ENCODE data around the gene OR2J1.
"Not testable (repeated sequence)": the region's sequence is repeated elsewhere in the genome, so short reads cannot be mapped to it uniquely, and the experiment has no call there.

OR2J1 gene

GRCh38 chr6:29099190-29099589 is at the start of gene OR2J1:
Gene OR2J1, plus strand, starts transcription at chr6:29099490. Its CDS starts 1,453 bp downstream, at chr6:29100943.
- in situ Hi-C loops (cut with MboI; ENCODE audit: low sequenced_read_pairs), result no loop called here

GRCh38 chr6:29051680-29052079 is 47.6 kb upstream of the OR2J1 start:
- in situ Hi-C loops (cut with MboI; ENCODE audit: low sequenced_read_pairs), result no loop called here

GRCh38 chr6:29071831-29072723 is 27.2 kb upstream of the OR2J1 start:
- in situ Hi-C loops (cut with MboI; ENCODE audit: low sequenced_read_pairs), result no loop called here

- in situ Hi-C loops (cut with MboI; ENCODE audit: low sequenced_read_pairs), result no loop called here
Observed at GRCh38 chr6:29079203-29079602, 20.1 kb upstream of the OR2J1 start.

- in situ Hi-C loops (cut with MboI; ENCODE audit: low sequenced_read_pairs), result no loop called here
Observed at GRCh38 chr6:29081312-29081711, 18.0 kb upstream of the OR2J1 start.

GRCh38 chr6:29082457-29082856 is 16.8 kb upstream of the OR2J1 start:
- in situ Hi-C loops (cut with MboI; ENCODE audit: low sequenced_read_pairs), result no loop called here

GRCh38 chr6:29087213-29087612 is 12.1 kb upstream of the OR2J1 start, which contains the start of gene OR2B3:
Gene OR2B3, minus strand, starts transcription at chr6:29087313. Its CDS starts 65 bp downstream, at chr6:29087248.
- in situ Hi-C loops (cut with MboI; ENCODE audit: low sequenced_read_pairs), result no loop called here

GRCh38 chr6:29092957-29093356 is 6.3 kb upstream of the OR2J1 start:
- in situ Hi-C loops (cut with MboI; ENCODE audit: low sequenced_read_pairs), result no loop called here

- in situ Hi-C loops (cut with MboI; ENCODE audit: low sequenced_read_pairs), result no loop called here
Observed at GRCh38 chr6:29097803-29098202, 1.5 kb upstream of the OR2J1 start.

GRCh38 chr6:29107758-29108157 is 8.5 kb downstream of the OR2J1 start, which contains the start of gene OR2J3:
Gene OR2J3, plus strand, starts transcription at chr6:29108058. Its CDS starts 3,833 bp downstream, at chr6:29111891.
- in situ Hi-C loops (cut with MboI; ENCODE audit: low sequenced_read_pairs), result no loop called here

- in situ Hi-C loops (cut with MboI; ENCODE audit: low sequenced_read_pairs), result no loop called here
Observed at GRCh38 chr6:29112135-29112534, 12.8 kb downstream of the OR2J1 start.

GRCh38 chr6:29114964-29115363 is 15.7 kb downstream of the OR2J1 start:
- in situ Hi-C loops (cut with MboI; ENCODE audit: low sequenced_read_pairs), result not testable (repeated sequence)

GRCh38 chr6:29129326-29130012 is 30.2 kb downstream of the OR2J1 start:
- in situ Hi-C loops (cut with MboI; ENCODE audit: low sequenced_read_pairs), result no loop called here

GRCh38 chr6:29130644-29131043 is 31.4 kb downstream of the OR2J1 start:
- in situ Hi-C loops (cut with MboI; ENCODE audit: low sequenced_read_pairs), result no loop called here

- in situ Hi-C loops (cut with MboI; ENCODE audit: low sequenced_read_pairs), result no loop called here
Observed at GRCh38 chr6:29131691-29132090, 32.4 kb downstream of the OR2J1 start.

- in situ Hi-C loops (cut with MboI; ENCODE audit: low sequenced_read_pairs), result no loop called here
Observed at GRCh38 chr6:29137724-29138123, 38.4 kb downstream of the OR2J1 start.

GRCh38 chr6:29141606-29142005 is 42.3 kb downstream of the OR2J1 start:
- in situ Hi-C loops (cut with MboI; ENCODE audit: low sequenced_read_pairs), result no loop called here

GRCh38 chr6:29142309-29142708 is 43.0 kb downstream of the OR2J1 start:
- in situ Hi-C loops (cut with MboI; ENCODE audit: low sequenced_read_pairs), result no loop called here

- in situ Hi-C loops (cut with MboI; ENCODE audit: low sequenced_read_pairs), result no loop called here
Observed at GRCh38 chr6:29146179-29146578, 46.9 kb downstream of the OR2J1 start.

- in situ Hi-C loops (cut with MboI; ENCODE audit: low sequenced_read_pairs), result no loop called here
Observed at GRCh38 chr6:29147074-29147473, 47.8 kb downstream of the OR2J1 start.

GRCh38 chr6:29149444-29149843 is 50.2 kb downstream of the OR2J1 start:
- in situ Hi-C loops (cut with MboI; ENCODE audit: low sequenced_read_pairs), result not testable (repeated sequence)

Measured in hTERT RPE-1 (cell line).